Stimulated activated memory B cell treated with anti-CD40 and anti-IgM and Interleukin-4, amounts not matched to agents 10 μg/mL and 1 μg/mL and 100 μg/mL, for 72 hours (primary cell): ENCODE data around the gene MKNK2.
"Not testable (repeated sequence)": the region's sequence is repeated elsewhere in the genome, so short reads cannot be mapped to it uniquely, and the experiment has no call there.

Experiments used
- ATAC-seq: fragments of 150-1000 bp; cut with Tn5 transposase; 2 replicates; pipeline ENCODE4 v1.10.0; 2021
- H3K27ac Mint-ChIP-seq: one replicate; pipeline ENCODE4 v1.8.0; 2022; ENCODE audit warnings: mild to moderate bottlenecking, mixed read lengths
- H3K27me3 Mint-ChIP-seq: one replicate; pipeline ENCODE4 v1.8.0; 2022; ENCODE audit warnings: mixed read lengths
- H3K36me3 Mint-ChIP-seq: one replicate; pipeline ENCODE4 v1.8.0; 2022; ENCODE audit warnings: mixed read lengths
- H3K4me1 Mint-ChIP-seq: one replicate; pipeline ENCODE4 v1.8.0; 2022; ENCODE audit warnings: mixed read lengths
- H3K4me3 Mint-ChIP-seq: one replicate; pipeline ENCODE4 v1.8.0; 2022; ENCODE audit warnings: mild to moderate bottlenecking, moderate library complexity, mixed read lengths
- H3K9me3 Mint-ChIP-seq: one replicate; pipeline ENCODE4 v1.8.0; 2022; ENCODE audit warnings: mixed read lengths

The MKNK2 gene

GRCh38 chr19:1988464-1988863 is 62.6 kb downstream of the MKNK2 start:
- not testable (repeated sequence) for H3K9me3 Mint-ChIP-seq

More at GRCh38 chr19:1988464-1988863, 62.6 kb downstream of the MKNK2 start:
- H3K27me3 Mint-ChIP-seq, H3K27ac Mint-ChIP-seq, ATAC-seq, H3K4me1 Mint-ChIP-seq, H3K4me3 Mint-ChIP-seq: not testable (repeated sequence)
- peaks cover 46% of the 10 kb centered on the region for H3K36me3 Mint-ChIP-seq
